ENCODE results near the gene SNX32.

Gene SNX32

DNA sequence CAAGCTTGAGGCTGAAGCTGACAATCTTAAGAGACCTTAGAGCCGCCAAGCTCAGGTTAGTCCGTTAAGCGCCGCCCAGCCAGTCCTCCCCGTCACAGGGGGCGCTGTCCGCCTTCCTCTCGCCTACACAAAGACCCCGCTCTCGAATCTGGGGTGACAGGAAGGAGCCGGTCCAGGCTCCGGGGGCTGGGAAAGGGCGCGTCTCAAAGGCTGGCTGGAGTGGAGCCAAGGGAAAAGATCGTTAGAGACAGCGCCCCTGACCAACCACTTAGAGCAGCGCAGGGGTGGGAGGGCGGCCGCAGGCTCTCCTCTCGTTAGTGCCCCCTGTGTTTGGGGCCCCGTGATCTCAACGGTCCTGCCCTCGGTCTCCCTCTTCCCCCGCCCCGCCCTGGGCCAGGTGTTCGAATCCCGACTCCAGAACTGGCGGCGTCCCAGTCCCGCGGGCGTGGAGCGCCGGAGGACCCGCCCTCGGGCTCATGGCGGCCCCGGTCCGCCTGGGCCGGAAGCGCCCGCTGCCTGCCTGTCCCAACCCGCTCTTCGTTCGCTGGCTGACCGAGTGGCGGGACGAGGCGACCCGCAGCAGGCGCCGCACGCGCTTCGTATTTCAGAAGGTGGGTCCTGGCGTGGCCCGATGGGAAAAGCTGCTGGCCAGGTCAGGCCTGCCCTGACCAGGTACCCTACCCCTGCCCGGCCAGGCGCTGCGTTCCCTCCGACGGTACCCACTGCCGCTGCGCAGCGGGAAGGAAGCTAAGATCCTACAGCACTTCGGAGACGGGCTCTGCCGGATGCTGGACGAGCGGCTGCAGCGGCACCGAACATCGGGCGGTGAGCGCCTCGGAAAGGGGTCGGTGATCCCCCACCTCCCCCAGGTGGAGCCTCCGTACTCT lies 26.8 kb downstream of the SNX32 start, which contains the start of gene MUS81:
MUS81 (plus strand) TSS at position 156 of the 887 bp plus-strand sequence; CDS start at position 477, 321 bp downstream.
- Histone ChIP-seq H3K4me3 (ENCODE audit: low read length) (peak within 1 kb of the TSS; percentile 99), H3F3A (ENCODE audit: insufficient read depth, low read length) (peaks cover 40% of the 10 kb centered on the region), H3K79me2 (ENCODE audit: low read length) (peaks cover 52% of the 10 kb centered on the region), H2AFZ (ENCODE audit: low read length) (peak within 1 kb of the TSS; percentile 90), H3K36me3 (replicated peaks; ENCODE audit: insufficient read depth, low read length) (peaks cover 11% of the 10 kb centered on the region), H3K4me2 (ENCODE audit: low read depth, low read length) (peak within 1 kb of the TSS; percentile 96), H3K9me3 (replicated peaks; ENCODE audit: insufficient read depth, low read length) (no peaks in the 10 kb centered on the region), H3K27me3 (replicated peaks; ENCODE audit: insufficient read depth, low read length) (no peaks in the 10 kb centered on the region), H4K20me1 (ENCODE audit: insufficient read depth, low read length) (peaks cover 13% of the 10 kb centered on the region), H3K27ac (ENCODE audit: low read length) (peak within 1 kb of the TSS; percentile 86), H3K9me2 (replicated peaks; ENCODE audit: insufficient read depth, low read length) (no peaks in the 10 kb centered on the region), H3K4me1 (ENCODE audit: low read length) (peaks cover 16% of the 10 kb centered on the region), H3K9ac (ENCODE audit: low read length) (peak within 1 kb of the TSS; percentile 93)
- TF ChIP-seq, protein P1, sequence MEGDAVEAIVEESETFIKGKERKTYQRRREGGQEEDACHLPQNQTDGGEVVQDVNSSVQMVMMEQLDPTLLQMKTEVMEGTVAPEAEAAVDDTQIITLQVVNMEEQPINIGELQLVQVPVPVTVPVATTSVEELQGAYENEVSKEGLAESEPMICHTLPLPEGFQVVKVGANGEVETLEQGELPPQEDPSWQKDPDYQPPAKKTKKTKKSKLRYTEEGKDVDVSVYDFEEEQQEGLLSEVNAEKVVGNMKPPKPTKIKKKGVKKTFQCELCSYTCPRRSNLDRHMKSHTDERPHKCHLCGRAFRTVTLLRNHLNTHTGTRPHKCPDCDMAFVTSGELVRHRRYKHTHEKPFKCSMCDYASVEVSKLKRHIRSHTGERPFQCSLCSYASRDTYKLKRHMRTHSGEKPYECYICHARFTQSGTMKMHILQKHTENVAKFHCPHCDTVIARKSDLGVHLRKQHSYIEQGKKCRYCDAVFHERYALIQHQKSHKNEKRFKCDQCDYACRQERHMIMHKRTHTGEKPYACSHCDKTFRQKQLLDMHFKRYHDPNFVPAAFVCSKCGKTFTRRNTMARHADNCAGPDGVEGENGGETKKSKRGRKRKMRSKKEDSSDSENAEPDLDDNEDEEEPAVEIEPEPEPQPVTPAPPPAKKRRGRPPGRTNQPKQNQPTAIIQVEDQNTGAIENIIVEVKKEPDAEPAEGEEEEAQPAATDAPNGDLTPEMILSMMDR (IDR thresholded peaks at IDR 0.05; ENCODE audit: low read length), result peak; percentile 90
- no peak for TF ChIP-seq EZH2phosphoT487 (IDR thresholded peaks at IDR 0.05; ENCODE audit: low read length)
- TF ChIP-seq EZH2 (optimal IDR thresholded peaks at IDR 0.05; ENCODE audit: low read depth, low read length), result no peak
- peak; percentile 96 for DNase-seq

GRCh38 chr11:65861165-65861505 lies 27.4 kb downstream of the SNX32 start:
- peak overlapping the region; percentile 93 for H3K9ac ChIP-seq (ENCODE audit: low read length)
- H3K27me3 ChIP-seq (replicated peaks; ENCODE audit: insufficient read depth, low read length), result no peaks in the 10 kb centered on the region
- DNase-seq, result no peak
- peak overlapping the region; percentile 86 for H3K27ac ChIP-seq (ENCODE audit: low read length)
- peak overlapping the region; percentile 55 for H2AFZ ChIP-seq (ENCODE audit: low read length)
- TF ChIP-seq EZH2phosphoT487 (IDR thresholded peaks at IDR 0.05; ENCODE audit: low read length), result no peak
- TF ChIP-seq, protein P1 (IDR thresholded peaks at IDR 0.05; ENCODE audit: low read length), result no peak
- TF ChIP-seq EZH2 (optimal IDR thresholded peaks at IDR 0.05; ENCODE audit: low read depth, low read length), result no peak
- no peaks in the 10 kb centered on the region for H3K9me3 ChIP-seq (replicated peaks; ENCODE audit: insufficient read depth, low read length)
- H3K4me1 ChIP-seq (ENCODE audit: low read length), result peaks cover 14% of the 10 kb centered on the region
- peaks cover 46% of the 10 kb centered on the region for H3K79me2 ChIP-seq (ENCODE audit: low read length)
- peaks cover 5% of the 10 kb centered on the region; the same call in 1 of the 2 replicates for H3K36me3 ChIP-seq (replicated peaks; ENCODE audit: insufficient read depth, low read length)
- peaks cover 40% of the 10 kb centered on the region for H3F3A ChIP-seq (ENCODE audit: insufficient read depth, low read length)
- H3K4me2 ChIP-seq (ENCODE audit: low read depth, low read length), result peak overlapping the region; percentile 96
- H3K9me2 ChIP-seq (replicated peaks; ENCODE audit: insufficient read depth, low read length), result no peaks in the 10 kb centered on the region
- peak overlapping the region; percentile 99 for H3K4me3 ChIP-seq (ENCODE audit: low read length)
- H4K20me1 ChIP-seq (ENCODE audit: insufficient read depth, low read length), result peaks cover 7% of the 10 kb centered on the region

DNA sequence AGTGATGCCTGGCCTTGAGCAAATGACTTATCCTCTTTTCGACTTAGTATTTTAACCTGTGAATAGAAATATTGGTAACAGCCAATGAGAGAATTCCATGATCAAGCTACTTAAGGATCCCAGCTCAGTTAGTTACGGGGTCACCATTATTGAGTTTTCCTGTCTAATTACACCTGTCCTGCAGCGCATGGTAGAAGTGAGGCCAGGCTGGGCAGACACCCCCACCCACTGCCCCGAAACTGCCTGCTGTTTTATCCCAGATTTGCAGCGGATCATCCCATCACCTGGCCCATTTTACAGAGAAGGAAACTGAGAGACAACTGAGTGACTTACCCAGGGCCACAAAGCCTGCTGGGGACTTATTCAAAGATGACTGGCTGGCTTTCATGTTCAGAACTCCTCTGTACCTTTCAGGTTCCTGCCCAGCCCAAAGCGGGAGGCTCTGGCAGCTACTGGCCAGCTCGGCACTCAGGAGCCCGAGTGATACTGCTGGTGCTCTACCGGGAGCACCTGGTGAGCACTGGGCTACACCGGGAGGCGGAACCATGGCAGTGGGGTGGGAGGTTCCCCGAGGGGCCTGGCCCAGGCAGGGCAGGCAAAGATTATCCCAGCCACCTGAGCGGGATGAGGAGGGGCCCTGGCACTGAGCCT lies 27.9 kb downstream of the SNX32 start:
- no peaks in the 10 kb centered on the region for H3K9me2 ChIP-seq (replicated peaks; ENCODE audit: insufficient read depth, low read length)
- H2AFZ ChIP-seq (ENCODE audit: low read length), result no peak overlapping the region
- H3K4me3 ChIP-seq (ENCODE audit: low read length), result peak overlapping the region; percentile 99
- H3K27me3 ChIP-seq (replicated peaks; ENCODE audit: insufficient read depth, low read length), result no peaks in the 10 kb centered on the region
- peak overlapping the region; percentile 93 for H3K9ac ChIP-seq (ENCODE audit: low read length)
- TF ChIP-seq EZH2phosphoT487 (IDR thresholded peaks at IDR 0.05; ENCODE audit: low read length) (no peak), EZH2 (optimal IDR thresholded peaks at IDR 0.05; ENCODE audit: low read depth, low read length) (no peak)
- TF ChIP-seq, protein P1 (IDR thresholded peaks at IDR 0.05; ENCODE audit: low read length), result no peak
- H3K4me1 ChIP-seq (ENCODE audit: low read length), result peaks cover 8% of the 10 kb centered on the region
- H3K4me2 ChIP-seq (ENCODE audit: low read depth, low read length), result peak overlapping the region; percentile 96
- H3K36me3 ChIP-seq (replicated peaks; ENCODE audit: insufficient read depth, low read length), result peaks cover 5% of the 10 kb centered on the region; the same call in 1 of the 2 replicates
- H3K9me3 ChIP-seq (replicated peaks; ENCODE audit: insufficient read depth, low read length), result no peaks in the 10 kb centered on the region
- peaks cover 2% of the 10 kb centered on the region for H4K20me1 ChIP-seq (ENCODE audit: insufficient read depth, low read length)
- peaks cover 40% of the 10 kb centered on the region for H3F3A ChIP-seq (ENCODE audit: insufficient read depth, low read length)
- no peak for DNase-seq
- H3K79me2 ChIP-seq (ENCODE audit: low read length), result peaks cover 41% of the 10 kb centered on the region
- no peak overlapping the region for H3K27ac ChIP-seq (ENCODE audit: low read length)
